ENCODE data around the gene ALG3.

The ALG3 gene

DNA sequence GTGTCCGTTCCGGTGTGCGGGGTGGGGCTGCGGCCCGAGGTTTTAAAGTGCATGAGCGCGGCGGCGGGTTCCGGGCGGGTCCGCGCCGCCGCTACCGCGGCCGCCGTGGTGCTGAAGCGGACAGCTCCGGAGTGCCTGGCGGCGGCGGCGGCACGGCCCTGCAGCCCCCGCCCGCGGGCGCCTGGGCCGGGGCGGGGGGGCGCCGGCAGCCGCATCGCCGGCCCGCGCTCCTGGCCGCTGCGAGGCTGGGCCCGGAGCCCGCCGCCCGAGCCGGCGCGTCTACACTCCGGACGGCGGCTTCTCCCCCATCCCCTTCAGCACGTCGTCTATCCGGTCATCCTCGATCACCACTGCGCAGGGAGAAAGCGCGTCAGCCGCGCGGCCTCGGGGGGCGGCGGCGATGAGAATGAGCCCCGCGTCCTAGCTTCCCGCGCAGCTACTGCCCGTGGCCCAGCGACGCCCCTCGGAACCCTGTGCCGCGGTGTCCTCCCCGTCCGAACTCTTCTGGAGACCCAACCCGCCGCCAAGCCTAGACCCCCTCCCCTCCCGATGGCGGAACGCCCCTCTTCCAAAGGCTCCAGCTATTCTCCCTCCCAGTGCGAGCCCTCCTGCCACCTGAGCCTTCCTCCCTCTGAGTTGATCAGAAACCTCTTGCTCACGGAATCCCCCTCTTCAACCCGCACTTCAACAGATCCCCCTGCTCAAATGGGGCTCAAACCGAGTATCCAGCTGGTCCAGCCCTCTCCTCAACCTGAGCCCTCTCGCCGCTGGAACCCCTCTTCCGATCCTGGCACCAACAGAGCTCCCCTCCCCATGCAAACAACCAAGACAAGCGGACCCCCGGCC lies 11.3 kb upstream of the ALG3 start:
- no peak for FAIRE-seq

DNA sequence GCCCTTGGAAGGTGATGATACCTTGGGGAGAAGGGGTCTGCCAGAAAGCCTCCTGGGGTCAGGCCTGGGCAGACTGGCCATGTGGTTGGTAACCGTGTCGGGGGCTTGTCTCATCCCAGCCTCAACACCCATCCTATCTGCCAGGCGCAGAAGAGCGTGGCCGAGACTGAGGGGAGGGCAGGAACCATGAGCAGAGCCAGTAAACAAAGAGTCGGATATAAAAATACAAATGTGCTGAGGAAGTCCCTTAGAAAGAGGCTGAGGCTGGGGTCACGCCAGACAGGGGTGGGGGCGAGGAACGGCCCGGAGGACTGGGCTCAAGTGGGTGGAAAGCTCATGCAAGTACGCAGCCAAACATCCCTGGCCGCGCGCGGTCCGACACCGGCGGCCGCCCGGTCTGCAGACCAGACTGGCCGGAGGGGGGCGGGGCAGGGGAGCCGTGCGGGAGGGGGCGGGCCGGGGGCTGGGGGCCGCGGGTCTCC lies 10.7 kb upstream of the ALG3 start:
- FAIRE-seq, result no peak

DNA sequence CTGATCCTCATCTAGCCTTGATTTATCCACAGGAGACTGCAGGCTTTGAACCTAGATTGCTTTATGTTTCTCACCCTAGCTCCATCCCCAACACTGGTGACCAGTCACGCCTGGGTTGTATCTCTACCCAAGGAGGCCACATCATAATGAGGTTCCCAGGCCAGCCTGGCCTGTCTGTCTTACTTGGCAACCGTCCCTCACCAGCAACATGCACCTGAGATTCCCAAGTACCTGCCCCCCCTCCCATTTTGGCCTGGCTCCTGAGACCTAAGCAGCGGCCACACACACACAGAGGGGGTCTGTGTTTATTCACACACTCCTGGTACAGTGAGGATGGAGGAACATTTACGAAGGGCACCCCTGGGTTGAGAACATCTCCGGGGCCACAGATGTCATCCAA lies 10.2 kb upstream of the ALG3 start:
- no peak for FAIRE-seq

DNA sequence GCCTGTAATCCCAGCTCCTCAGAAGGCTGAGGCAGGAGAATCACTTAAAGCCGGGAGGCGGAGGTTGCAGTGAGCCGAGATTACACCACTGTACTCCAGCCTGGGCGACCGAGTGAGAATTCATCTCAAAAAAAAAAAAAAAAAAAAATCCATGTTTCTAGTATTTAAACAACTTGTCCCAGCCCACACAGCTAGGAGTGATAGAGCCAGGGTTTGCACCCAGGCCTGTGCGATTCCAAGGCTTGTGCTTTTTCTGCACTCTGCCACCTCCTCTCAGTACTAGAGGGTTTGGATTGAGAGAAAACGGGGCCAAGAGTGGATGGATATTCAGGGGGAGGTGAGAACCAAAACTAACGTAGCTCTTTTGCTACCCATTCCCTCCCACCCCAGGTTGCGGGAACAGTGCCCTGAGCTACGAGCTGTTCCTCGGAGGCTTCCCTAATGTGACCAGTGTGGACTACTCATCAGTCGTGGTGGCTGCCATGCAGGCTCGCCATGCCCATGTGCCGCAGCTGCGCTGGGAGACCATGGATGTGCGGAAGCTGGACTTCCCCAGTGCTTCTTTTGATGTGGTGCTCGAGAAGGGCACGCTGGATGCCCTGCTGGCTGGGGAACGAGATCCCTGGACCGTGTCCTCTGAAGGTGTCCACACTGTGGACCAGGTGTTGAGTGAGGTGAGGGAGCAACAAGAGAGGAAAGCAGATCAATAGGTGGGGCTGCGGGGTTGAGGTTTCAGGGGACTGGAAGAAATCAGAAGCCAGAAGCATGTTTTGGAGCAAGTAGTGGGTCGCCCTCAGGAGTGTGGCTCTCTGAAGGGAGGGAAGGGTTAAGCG lies 8.5 kb upstream of the ALG3 start:
- FAIRE-seq, result no peak

DNA sequence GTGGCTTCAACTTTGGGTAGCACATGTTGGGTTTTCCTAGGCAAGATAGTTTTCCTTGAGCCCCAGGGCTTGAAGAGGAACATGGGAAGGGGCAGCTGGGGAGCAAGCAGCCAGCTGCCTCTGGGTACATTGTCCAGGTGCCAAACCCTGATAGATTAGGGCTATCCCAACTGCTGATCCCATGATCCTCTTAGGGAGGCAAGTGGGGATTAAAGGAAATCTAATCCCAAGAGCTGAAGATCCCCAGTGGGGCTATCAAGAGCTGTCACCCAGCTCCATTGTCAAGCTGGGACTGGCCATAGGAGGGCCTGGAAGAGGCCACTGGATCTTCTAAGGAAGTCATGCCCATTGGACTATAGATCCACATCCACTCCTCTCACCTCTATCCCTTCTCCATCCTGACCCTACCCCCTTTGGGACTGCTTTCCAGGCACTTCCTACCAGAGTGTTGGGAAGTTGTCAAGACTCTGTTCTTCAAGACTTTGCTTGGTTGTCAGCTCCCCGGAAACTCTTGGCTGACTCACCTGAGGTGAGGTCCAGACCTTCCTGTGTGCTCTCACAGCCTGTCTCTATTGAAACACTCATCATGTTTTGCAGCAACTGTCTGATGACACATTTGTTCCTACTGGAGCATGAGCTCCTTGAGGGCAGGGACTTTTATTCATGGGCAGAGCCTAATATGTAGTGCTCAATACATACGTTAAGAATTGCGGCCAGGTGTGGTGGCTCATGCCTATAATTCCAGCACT lies 6.7 kb upstream of the ALG3 start:
- FAIRE-seq, result no peak

DNA sequence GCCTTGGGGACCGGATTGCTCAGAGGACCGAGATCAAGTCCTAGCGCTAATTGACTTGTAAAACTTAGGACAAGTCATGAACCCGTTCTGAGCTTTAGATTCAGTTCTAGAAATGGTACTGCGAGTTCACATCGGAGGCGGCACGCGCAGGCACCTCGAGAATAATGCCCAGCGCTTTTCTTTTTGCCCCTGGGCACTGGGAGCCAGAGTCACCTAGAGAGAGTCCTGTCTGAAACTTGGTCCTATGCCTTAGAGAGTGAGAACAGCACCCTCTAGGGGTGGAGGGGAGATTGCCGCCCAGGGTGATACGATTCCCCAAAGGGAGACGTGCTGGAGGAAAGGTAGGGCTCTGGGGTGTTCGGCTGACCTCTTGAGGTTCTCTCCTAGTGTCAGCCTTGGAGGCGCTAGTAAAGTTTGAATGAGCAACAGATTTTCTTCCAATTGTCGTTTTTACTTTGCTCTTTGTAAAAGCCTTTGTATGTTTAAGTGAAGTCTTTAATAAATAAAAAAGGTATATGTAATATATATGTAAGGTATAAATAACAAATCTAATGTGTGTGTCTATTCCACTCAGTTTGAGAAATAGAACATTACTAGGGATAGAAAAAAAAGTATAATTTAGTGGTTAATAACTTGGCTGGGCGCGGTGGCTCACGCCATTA lies 1.5 kb upstream of the ALG3 start:
- no peak for FAIRE-seq

DNA sequence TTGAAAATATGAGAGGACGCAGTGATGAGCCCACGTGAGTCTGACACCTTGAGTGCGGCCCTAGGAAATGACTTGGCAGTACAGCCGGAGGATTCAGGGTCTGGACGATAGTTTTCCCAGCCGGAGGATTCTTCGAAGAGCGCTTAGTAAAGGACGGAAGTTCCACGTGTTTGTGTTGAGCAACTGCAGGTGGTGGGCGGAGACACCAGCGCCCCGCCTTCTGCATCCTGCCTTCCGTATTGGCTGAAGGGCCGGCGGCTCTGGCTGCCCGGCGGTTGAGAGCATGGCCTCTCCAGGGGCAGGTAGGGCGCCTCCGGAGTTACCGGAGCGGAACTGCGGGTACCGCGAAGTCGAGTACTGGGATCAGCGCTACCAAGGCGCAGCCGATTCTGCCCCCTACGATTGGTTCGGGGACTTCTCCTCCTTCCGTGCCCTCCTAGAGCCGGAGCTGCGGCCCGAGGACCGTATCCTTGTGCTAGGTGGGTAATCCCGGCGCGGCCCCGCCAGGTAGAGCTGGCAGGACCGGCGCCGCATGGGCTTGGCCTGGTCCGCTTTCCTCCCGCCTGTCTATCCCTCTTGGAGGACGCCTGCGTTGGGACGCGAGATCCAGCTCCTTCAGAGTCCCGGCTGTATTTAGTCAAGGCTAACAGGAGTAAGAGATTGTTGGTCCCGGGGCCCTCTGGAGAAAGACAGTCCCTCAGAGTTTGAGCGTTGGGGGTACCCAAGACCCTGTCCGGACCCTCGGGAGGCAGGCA lies 827 bp upstream of the ALG3 start, which contains the start of gene EEF1AKMT4:
Gene EEF1AKMT4, plus strand, starts transcription at position 261 of the 755 bp plus-strand sequence. Its CDS starts 23 bp downstream, at position 284.
- FAIRE-seq, result peak; percentile 38

DNA sequence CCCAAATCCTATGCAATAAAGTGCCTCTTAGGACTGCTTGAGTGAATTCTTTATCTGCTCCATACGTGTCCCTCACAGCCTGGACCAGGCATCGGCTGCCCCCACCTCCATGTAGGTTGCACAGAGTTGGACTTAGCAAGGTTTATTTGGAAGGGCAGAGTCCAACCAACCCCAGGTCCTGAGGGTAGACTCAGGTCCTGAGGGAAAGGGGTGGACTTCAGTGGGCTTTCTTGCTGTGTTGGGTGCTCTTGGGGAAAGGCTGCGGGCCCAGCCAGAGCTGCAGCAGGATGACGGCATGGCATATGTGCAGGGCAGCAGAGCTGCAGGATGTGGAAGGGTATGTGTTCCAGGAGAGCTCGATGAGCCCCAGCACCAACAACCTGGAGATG lies 6.5 kb downstream of the ALG3 start:
- no peak for FAIRE-seq

DNA sequence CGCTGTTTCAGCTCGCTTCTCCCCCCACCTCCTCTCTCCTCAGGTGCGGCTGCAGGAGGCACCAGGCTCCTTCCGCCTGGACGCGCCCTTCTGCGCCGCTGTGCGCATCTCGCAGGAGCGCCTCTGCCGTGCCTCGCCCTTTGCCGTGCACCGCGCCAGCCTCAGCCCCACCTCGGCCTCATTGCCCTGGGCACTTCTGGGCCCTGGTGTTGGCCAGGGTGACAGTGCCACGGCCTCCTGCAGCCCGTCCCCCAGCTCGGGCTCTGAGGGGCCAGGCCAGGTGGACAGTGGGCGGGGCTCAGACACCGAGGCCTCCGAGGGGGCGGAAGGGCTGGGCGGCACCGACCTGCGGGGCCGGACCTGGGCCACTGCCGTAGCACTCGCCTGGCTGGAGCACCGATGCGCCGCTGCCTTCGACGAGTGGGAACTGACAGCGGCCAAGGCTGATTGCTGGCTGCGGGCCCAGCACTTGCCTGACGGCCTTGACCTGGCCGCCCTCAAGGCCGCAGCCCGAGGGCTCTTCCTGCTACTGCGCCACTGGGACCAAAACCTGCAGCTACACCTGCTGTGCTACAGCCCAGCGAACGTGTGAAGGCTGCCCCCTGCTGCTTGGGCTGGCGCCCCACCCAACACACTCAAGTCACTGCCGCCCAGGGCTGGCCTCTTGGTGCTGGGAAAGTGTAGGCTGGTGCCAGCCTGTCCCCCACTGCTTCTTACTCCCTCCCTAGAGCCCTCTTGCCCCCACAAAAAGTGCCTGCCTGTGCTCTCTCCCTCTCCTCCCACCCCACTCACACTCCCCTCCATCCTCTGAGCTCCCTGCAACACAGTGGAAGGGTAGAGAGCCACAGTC lies 7.1 kb downstream of the ALG3 start:
- FAIRE-seq, result no peak

DNA sequence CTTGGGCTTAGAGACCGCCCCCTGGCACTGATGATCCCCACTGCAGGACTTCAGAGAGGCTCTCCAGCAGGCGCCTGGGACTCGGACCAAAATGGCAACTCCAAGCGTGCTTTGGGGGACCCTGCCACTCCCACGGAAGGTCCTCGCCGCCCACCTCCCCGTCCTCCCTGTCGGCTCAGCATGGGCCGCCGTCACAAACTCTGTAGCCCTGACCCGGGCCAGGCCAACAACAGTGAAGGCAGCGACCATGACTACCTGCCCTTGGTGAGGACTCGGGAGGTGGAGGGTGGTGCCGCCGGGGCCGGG lies 7.7 kb downstream of the ALG3 start:
- FAIRE-seq, result no peak

DNA sequence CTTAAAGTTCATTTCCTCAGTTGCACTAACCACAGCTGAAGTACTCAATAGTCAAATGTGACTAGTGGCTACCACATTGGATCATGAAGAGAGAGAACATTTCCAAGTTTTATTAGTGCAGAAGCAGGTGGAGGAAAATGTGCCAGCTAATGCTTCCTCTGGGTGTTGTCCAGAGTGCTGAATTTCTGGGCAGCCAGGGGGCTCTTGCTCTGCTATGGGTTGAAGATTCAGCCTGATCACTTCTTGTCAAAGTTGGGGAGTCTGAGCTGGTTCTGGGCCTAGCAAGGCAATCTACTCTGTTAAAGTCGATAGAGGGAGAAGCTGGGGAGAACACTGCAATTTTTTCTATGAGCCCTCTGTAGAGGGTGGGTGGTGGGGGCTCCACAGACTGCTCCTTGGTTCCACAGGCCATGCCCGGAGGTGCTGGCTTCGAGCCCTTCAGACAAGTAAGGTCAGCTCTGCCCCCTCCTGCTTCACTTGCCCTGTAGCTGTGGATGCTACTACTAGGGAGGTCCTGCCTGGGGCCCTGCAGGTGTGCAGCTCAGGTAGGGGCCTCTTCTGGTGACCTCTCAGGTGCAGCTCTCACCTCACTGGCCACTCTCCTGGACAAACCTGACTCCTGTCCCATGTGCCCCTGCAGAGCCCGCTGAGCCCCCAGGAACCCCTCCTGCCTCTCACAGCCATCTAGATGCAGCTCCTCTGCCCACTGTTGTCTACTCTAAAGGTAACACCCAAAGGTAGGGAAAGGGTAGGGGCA lies 8.2 kb downstream of the ALG3 start:
- FAIRE-seq, result no peak

DNA sequence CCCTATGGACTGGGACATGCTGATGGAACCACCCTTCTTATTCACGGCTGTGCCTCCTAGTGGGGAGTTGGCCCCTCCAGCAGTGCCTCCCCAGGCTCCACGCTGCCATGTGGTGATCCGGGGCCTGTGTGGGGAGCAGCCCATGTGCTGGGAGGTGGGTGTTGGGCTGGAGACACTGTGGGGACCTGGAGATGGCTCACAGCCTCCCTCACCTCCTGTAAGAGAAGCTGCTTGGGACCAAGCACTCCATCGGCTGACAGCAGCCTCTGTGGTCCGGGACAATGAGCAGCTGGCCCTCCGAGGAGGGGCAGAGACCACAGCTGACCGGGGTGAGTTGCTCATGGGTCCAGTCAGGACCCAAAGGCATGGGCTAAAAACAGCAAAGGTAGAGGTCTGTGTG lies 9.1 kb downstream of the ALG3 start:
- FAIRE-seq, result no peak

DNA sequence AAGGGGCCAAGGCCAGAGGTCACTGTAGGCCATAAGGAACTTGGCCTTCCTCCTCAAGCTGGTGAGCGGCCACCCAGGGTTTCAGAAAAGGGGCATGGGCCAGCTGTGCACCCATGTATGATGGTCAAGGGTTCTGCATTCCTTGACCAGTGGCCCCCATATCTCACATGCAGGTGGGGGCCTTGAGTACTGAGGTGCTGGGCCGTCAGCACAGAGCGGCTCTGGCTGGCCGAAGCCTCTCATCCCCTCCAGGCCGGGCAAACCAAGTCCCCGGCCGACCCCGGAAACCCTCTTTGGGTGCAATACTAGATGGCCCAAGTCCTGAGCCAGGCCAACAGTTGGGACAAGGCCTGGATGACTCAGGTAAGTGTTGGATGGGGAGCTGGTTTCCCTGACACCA lies 9.5 kb downstream of the ALG3 start:
- FAIRE-seq, result no peak

DNA sequence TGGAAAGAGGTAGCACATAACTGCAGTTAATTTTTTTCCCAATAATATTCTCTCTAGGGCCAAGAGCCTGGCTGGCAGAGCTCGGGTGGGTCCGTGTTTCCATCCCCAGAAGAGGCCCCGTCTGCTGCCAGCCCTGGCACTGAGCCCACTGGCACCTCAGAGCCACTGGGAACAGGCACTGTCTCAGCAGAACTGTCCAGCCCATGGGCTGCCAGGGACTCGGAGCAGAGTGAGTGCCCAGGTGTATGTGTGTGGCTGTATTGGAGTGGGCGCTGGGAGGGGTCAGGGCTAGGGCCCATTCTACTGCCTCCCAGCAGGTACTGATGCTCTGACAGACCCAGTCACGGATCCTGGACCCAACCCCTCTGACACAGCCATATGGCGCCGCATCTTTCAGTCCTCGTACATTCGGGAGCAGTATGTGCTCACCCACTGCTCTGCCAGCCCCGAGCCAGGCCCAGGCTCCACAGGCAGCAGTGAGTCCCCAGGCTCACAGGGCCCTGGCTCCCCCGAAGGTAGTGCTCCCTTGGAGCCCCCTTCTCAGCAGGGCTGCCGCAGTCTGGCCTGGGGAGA lies 10.4 kb downstream of the ALG3 start:
- no peak for FAIRE-seq

DNA sequence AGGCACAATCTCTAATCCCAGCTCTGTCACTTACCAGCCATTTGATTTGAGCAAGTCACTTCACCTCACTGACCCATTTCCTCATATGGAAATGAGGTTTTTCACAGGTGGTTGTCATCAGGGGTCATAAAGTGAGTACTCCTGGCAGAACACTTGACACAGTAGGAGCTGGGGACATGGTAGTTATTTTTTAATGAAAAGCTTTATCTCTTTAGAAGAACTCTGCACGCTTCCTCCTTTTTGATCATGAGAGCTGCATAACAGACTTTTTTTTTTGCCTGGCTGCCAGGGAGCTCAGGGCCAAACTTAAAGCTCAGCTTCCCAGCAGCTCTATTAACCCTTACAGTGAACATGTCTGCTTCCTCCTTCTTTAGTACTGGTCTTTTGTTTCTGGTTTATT lies 11.0 kb downstream of the ALG3 start:
- no peak for FAIRE-seq

DNA sequence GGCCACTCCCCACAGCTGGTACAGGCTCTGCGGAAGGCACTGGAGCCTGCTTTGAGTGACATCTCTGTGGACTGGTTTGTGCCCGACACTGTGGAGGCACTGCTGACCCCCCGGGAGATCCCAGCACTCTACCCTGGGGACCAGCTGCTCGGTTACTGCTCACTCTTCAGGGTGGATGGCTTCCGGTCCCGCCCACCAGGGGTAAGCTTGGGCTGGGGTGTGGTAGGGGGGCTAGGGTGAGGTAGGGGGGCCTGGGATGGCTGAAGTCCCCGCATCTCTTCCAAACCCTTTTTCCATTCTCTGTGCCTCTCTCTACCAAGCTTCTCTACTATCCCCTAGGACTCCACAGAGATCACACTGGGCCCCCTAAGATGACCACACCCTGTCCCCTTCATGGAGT lies 11.6 kb downstream of the ALG3 start:
- no peak for FAIRE-seq

DNA sequence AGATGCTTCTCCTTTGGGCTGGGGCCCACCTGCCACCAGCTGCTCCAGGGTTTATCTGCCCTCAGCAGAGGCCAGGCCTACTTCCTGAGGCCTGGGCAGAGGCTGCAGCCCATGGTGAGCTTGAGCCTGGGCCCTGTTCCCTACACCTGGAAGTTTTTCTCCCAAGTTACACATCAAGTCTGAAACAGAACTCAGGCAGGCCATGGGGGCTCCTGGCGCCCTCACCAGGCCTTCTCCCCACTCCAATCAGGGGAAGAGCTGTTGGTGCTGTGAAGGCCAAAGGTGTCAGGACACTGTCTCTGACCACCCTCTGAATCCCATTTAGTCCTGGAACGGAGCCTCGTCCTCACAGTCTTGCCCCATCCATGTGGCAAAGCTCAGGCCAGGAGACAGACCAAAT lies 12.1 kb downstream of the ALG3 start:
- FAIRE-seq, result no peak

DNA sequence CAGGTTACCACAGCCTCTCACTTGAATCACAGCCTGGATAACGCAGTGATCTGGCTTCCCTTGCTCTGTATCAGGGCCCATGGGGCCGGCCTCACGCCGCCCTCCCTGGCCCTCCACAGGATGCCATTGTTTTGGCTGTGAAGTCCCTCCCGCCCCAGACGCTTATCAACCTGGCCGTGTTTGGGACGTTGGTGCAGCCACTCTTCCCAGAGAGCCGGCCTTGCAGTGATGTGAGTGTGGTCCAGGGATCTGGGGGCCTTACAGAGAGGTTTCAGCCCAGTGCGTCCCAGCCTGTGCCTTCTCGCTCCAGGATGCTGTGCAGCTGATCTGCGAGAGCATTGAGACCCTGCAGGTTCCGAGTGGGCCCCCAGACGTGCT lies 12.7 kb downstream of the ALG3 start:
- FAIRE-seq, result no peak

DNA sequence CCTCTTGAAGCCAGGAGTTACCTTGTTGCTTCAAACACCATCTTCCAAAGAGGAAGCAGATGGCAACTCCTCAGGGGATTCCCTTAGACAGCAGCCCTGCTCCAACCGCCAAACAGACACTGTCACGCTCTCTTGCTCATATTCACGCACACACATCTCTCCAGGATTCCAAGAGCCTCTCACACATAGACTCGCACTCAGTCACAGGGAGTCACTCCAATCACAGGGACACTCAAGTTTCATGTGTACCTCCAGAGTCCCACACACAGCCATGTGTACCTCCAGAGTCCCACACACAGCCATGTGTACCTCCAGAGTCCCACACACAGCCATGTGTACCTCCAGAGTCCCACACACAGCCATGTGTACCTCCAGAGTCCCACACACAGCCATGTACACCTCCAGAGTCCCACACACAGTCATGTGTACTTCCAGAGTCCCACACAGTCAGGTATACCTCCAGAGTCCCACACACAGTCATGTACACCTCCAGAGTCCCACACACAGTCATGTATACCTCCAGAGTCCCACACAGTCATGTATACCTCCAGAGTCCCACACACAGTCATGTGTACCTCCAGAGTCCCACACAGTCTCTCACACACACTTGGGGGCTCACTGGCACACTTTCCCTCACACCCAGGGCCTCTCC lies 13.3 kb downstream of the ALG3 start:
- FAIRE-seq, result no peak

Measured in islet of Langerhans (tissue), 1 donor.